ENCODE data around the gene GCK.

GCK gene

DNA sequence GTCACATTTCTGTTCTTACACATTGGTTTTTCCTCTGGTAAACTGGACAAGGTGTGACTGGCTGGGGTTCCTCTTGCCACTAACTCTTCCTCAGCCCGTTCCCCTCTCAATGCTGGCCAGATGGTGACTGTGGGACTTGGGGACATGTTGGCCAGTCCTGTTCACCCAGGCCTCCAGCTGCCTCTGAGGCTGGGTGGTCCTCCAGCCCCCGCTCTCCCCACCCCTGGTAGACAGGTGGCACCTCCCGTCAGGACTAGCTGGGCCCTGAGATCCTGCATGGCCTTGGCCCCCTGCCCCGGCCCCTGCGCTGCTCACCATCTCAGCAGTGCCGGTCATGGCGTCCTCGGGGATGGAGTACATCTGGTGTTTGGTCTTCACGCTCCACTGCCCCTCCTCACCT, 37.3 kb downstream of the GCK start:
- POLR2A ChIA-PET: no interaction called here
- DNase-seq (ENCODE audit: extremely low spot score): no peak
- CTCF ChIA-PET: no interaction called here
- TF ChIP-seq NFRKB (IDR thresholded peaks at IDR 0.05) (no peak), ZNF384 (IDR thresholded peaks at IDR 0.05) (no peak), L3MBTL2 (conservative IDR thresholded peaks at IDR 0.05) (no peak), FOXA1 (IDR thresholded peaks at IDR 0.05) (no peak), SP1 (IDR thresholded peaks at IDR 0.05) (no peak), TARDBP (IDR thresholded peaks at IDR 0.05) (no peak), ELF4 (IDR thresholded peaks at IDR 0.05) (no peak), SUZ12 (IDR thresholded peaks at IDR 0.05) (no peak), FOXK2 (IDR thresholded peaks at IDR 0.05) (no peak), LEF1 (IDR thresholded peaks at IDR 0.05; ENCODE audit: borderline replicate concordance) (no peak), HDGF (IDR thresholded peaks at IDR 0.05; ENCODE audit: borderline replicate concordance) (no peak), CTBP1 (IDR thresholded peaks at IDR 0.05; ENCODE audit: borderline replicate concordance) (no peak), ARNT (IDR thresholded peaks at IDR 0.05) (no peak), BHLHE40 (IDR thresholded peaks at IDR 0.05; ENCODE audit: borderline replicate concordance) (no peak), FOXM1 (IDR thresholded peaks at IDR 0.05; ENCODE audit: borderline replicate concordance) (no peak)
- TF ChIP-seq, protein P1, sequence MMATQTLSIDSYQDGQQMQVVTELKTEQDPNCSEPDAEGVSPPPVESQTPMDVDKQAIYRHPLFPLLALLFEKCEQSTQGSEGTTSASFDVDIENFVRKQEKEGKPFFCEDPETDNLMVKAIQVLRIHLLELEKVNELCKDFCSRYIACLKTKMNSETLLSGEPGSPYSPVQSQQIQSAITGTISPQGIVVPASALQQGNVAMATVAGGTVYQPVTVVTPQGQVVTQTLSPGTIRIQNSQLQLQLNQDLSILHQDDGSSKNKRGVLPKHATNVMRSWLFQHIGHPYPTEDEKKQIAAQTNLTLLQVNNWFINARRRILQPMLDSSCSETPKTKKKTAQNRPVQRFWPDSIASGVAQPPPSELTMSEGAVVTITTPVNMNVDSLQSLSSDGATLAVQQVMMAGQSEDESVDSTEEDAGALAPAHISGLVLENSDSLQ (IDR thresholded peaks at IDR 0.05): no peak

DNA sequence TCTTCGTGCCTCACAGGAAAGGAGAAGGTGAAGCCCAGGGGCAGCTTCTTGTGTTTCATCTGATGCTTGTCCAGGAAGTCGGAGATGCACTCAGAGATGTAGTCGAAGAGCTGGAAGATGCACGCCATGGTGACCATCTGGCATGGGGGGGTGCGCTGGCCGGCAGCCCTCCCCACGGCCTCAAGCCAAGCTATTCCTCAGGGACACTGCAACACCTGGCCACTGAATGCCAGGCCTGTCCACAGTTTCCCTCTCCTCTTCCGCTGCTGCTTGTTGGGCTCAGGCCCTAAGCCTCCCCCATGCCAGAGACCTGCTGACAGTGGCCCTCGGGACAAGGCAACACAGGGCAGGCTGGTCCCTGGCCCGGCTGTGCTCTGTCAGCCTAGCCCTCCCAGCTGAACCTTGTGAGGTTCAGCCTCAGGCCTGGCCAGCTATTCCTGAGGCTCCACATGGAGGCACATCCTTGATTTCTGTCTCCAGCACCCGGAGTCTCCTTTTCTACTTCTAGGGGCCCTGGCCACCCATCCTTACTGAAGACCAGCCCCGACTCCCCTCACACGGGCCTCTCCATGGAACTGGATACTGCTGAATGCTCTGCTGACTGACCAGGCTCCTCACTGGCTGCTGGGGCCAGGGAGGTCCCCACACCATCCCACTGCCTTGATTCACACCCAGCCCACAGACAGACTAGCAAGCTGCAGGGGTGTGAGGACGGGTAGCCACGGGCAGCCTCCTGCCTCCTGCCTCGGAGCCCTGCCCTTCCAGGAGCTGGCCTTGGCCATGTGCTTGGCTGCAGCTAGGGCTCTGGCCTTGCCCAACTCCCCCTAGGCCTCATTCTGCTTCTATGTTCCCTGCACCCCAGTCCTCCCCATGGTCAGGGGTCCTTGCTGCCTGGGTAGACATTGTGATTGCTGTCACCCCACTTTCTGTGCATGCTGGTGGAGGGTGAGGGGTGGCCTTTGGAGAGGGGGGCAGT, 38.0 kb downstream of the GCK start:
- TF ChIP-seq FOXA1 (IDR thresholded peaks at IDR 0.05) (no peak), HDGF (IDR thresholded peaks at IDR 0.05; ENCODE audit: borderline replicate concordance) (no peak), SP1 (IDR thresholded peaks at IDR 0.05) (no peak), FOXM1 (IDR thresholded peaks at IDR 0.05; ENCODE audit: borderline replicate concordance) (no peak), SUZ12 (IDR thresholded peaks at IDR 0.05) (no peak), BHLHE40 (IDR thresholded peaks at IDR 0.05; ENCODE audit: borderline replicate concordance) (no peak)
- DNase-seq (ENCODE audit: extremely low spot score): no peak
- POLR2A ChIA-PET: no interaction called here
- CTCF ChIA-PET: no interaction called here

DNA sequence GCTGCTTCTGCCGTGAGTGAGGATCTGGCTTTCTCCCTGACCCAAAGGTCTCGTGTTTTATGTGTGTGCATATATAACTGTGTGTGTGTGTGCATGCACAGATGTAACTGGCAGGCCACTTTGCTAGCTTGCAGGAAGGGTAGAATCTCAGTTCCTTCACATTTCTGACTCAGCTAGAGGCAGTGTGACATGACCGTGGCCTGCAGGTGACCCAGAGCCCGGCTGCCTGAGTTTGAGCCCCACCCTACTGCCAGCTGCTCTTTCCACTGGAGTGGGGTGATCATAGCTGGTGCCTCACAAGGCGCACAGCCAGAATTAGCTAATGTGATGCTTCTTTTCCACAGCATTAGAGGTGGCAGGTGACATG, 38.8 kb downstream of the GCK start:
- CTCF ChIA-PET: no interaction called here
- DNase-seq (ENCODE audit: extremely low spot score): no peak
- POLR2A ChIA-PET: no interaction called here
- TF ChIP-seq HDGF (IDR thresholded peaks at IDR 0.05; ENCODE audit: borderline replicate concordance) (no peak), NFRKB (IDR thresholded peaks at IDR 0.05) (no peak), SUZ12 (IDR thresholded peaks at IDR 0.05) (no peak), ARNT (IDR thresholded peaks at IDR 0.05) (no peak), ZNF384 (IDR thresholded peaks at IDR 0.05) (no peak), FOXK2 (IDR thresholded peaks at IDR 0.05) (no peak), FOXA1 (IDR thresholded peaks at IDR 0.05) (no peak), L3MBTL2 (conservative IDR thresholded peaks at IDR 0.05) (no peak), CTBP1 (IDR thresholded peaks at IDR 0.05; ENCODE audit: borderline replicate concordance) (no peak)
- TF ChIP-seq, protein P1 (IDR thresholded peaks at IDR 0.05): no peak

DNA sequence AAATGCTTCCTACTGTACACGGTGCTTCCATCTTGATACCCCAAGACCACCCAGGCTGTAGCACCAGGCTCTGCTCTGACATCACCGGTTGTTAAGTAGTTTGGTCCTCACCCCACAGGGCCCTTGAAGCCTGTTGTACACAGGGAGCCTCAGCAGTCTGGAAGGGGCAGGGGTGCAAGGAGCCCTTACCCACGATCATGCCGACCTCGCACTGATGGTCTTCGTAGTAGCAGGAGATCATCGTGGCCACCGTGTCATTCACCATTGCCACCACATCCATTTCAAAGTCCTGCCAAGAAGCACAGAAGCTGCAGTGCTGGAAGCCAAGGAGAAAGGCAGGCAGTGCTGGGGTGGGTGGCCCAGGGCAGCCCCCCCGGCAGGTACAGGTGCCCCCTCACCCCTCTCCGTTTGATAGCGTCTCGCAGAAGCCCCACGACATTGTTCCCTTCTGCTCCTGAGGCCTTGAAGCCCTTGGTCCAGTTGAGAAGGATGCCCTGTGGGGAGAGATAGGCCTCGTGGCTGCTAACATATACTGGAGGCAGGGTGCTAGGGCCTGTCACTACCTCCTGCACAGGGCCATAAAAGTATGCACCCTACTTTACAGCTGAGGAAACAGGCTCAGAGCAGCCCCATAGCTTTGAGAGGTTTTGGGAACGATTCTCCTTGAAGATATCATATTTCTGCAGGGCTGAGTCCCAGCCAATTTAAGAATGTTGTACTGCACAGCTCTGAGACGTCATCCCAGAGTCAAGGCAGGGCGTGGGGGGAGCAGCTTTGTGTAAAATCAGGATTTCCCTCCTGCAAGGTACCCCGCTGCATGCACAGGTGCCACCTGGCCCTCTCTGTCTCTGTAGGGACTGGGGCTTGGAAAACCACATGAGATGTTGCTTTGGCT, 39.4 kb downstream of the GCK start:
- POLR2A ChIA-PET: no interaction called here
- DNase-seq (ENCODE audit: extremely low spot score): no peak
- CTCF ChIA-PET: no interaction called here
- TF ChIP-seq NFRKB (IDR thresholded peaks at IDR 0.05) (no peak), FOXM1 (IDR thresholded peaks at IDR 0.05; ENCODE audit: borderline replicate concordance) (no peak), BHLHE40 (IDR thresholded peaks at IDR 0.05; ENCODE audit: borderline replicate concordance) (no peak), SUZ12 (IDR thresholded peaks at IDR 0.05) (no peak), ARNT (IDR thresholded peaks at IDR 0.05) (no peak), ZNF384 (IDR thresholded peaks at IDR 0.05) (no peak), TARDBP (IDR thresholded peaks at IDR 0.05) (no peak)

DNA sequence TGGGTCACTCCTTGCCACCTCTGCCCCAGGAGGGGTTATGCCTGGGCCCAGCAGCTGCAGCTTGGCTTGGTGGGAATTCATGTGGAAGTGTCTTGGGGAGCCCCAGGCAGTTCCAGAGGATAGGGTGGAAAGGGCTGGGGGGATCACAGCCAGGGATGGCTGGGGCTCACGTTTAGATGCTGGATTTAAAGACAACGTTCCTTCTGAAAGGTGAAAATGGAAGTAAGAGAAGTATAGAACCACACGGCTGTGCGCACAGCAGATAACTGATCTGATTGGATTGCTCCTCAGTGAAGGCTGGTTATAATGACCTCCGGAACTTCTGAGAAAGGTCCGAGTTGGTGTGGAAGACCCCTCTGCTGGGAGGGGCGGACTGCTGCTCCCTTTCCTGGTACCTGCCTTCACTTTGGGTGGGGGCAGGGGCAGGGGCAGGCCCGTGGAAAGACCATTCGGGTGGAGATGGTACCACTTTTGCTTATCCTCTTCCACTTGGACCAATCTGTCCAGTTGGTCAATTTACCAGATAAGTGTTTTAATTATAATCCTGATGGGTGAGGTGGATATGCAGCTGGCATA, 40.2 kb downstream of the GCK start:
- TF ChIP-seq ZNF384 (IDR thresholded peaks at IDR 0.05) (no peak), HDGF (IDR thresholded peaks at IDR 0.05; ENCODE audit: borderline replicate concordance) (no peak), ARNT (IDR thresholded peaks at IDR 0.05) (no peak), ELF4 (IDR thresholded peaks at IDR 0.05) (no peak), LEF1 (IDR thresholded peaks at IDR 0.05; ENCODE audit: borderline replicate concordance) (no peak), CTBP1 (IDR thresholded peaks at IDR 0.05; ENCODE audit: borderline replicate concordance) (no peak), TARDBP (IDR thresholded peaks at IDR 0.05) (no peak), FOXM1 (IDR thresholded peaks at IDR 0.05; ENCODE audit: borderline replicate concordance) (no peak), SP1 (IDR thresholded peaks at IDR 0.05) (no peak), L3MBTL2 (conservative IDR thresholded peaks at IDR 0.05) (no peak), FOXK2 (IDR thresholded peaks at IDR 0.05) (no peak)
- no peak for DNase-seq (ENCODE audit: extremely low spot score)
- POLR2A ChIA-PET: no interaction called here
- CTCF ChIA-PET: no interaction called here

DNA sequence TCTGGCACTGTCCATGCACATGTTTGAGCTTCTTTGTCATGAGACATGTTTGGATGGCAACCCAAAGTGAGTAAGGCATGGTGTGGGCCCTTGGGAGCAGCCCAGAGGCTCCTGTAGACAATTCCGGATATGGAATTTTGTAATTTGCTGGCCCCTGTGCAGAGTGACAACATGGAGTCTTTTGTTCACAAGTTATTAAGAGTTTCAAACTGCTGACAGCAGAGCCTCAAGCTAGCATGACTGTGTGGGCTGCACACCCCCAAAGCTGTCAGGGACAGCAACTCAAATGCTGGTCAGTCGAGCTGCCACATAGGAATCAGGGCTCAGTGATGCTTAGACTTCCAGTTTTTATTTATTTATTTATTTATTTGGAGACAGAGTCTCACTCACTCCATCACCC, 41.1 kb downstream of the GCK start:
- no peak for DNase-seq (ENCODE audit: extremely low spot score)
- ChIA-PET POLR2A (no interaction called here), CTCF (no interaction called here)
- TF ChIP-seq FOXM1 (IDR thresholded peaks at IDR 0.05; ENCODE audit: borderline replicate concordance): no peak
